Melanocyte of skin (primary cell): ENCODE results near the gene PLCXD1. TPM values are rescaled to one million over a fixed set of nuclear protein-coding genes. Genes with fewer than 3 reads are reported as not detected.

Experiments used
- total RNA-seq, 2 donors: library from RNA; depleted of rRNA; stranded (reverse); fragments of >200 nt; gene quantifications; 2 replicates each; pipeline ENCODE4 v1.2.3, GENCODE V29; 2012

Gene PLCXD1, protein sequence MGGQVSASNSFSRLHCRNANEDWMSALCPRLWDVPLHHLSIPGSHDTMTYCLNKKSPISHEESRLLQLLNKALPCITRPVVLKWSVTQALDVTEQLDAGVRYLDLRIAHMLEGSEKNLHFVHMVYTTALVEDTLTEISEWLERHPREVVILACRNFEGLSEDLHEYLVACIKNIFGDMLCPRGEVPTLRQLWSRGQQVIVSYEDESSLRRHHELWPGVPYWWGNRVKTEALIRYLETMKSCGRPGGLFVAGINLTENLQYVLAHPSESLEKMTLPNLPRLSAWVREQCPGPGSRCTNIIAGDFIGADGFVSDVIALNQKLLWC
- 10 to 100 TPM in 1 of 2 donors, 1 to 10 TPM in 1; 8.3 to 23.3 TPM for total RNA-seq

GRCh38 chrX:281166-281999 lies at the start of gene PLCXD1:
PLCXD1 (plus strand) TSS chrX:281381; CDS start chrX:284188, 2,807 bp downstream.

GRCh38 chrX:318739-319578 lies 37.8 kb downstream of the PLCXD1 start, which contains the start of gene GTPBP6:
GTPBP6 (minus strand) TSS chrX:318796; CDS start chrX:318787, 9 bp downstream.

Other genes with a start within 250 kb of the PLCXD1 start
- gene GTPBP6, start 37.4 kb downstream of the PLCXD1 start, total RNA-seq = 10 to 100 TPM; 27.5 to 33.0 TPM
- 10 to 100 TPM in 1 of 2 donors, 1 to 10 TPM in 1; 8.9 to 20.0 TPM for gene PPP2R3B, start 105.5 kb downstream of the PLCXD1 start, total RNA-seq